HepG2 (cell line): Measurements from ENCODE around the gene KIF13A. TPM values are rescaled to one million over a fixed set of nuclear protein-coding genes. Genes with fewer than 3 reads are reported as not detected.

Experiments
- ADNP ChIP-seq: sonication (generic); formaldehyde crosslinking; IDR thresholded peaks from 2 replicates; pipeline ENCODE4 v1.4.0; 2020; ENCODE audit warnings: missing genetic modification reagents
- CCDC6 ChIP-seq: sonication (generic); formaldehyde crosslinking; IDR thresholded peaks from 2 replicates; pipeline ENCODE4 v1.8.1; 2022; ENCODE audit warnings: mild to moderate bottlenecking, missing genetic modification reagents, moderate library complexity
- FOXJ3 ChIP-seq: sonication (generic); formaldehyde crosslinking; IDR thresholded peaks from 2 replicates; pipeline ENCODE4 v1.4.0; 2020; ENCODE audit warnings: missing genetic modification reagents, mild to moderate bottlenecking, borderline replicate concordance
- FOXP1 ChIP-seq, 2 experiments: fragments of 450-650 bp in 1 of 2; IDR thresholded peaks; 2 replicates each; pipeline ENCODE4 v1.6.1; 2017 to 2018; ENCODE audit warnings: antibody characterized with exemption in 1 of 2
- JUN ChIP-seq: sonication (generic); formaldehyde crosslinking; IDR thresholded peaks from 2 replicates; pipeline ENCODE4 v1.4.0; 2020; ENCODE audit warnings: mild to moderate bottlenecking, missing genetic modification reagents
- NONO ChIP-seq, 2 experiments: fragments of 450-650 bp in 1 of 2; sonication (generic) in 1 of 2; formaldehyde crosslinking in 1 of 2; IDR thresholded peaks in 1 of 2; conservative IDR thresholded peaks in 1 of 2; 2 replicates each; pipeline versions ENCODE4 v1.6.1 to v1.8.0; 2017 to 2022; ENCODE audit warnings: mild to moderate bottlenecking in 1 of 2, missing genetic modification reagents in 1 of 2, moderate library complexity in 1 of 2
- NR3C1 ChIP-seq: sonication (generic); formaldehyde crosslinking; IDR thresholded peaks from 2 replicates; pipeline ENCODE4 v1.4.0; 2020; ENCODE audit warnings: missing genetic modification reagents
- SAP130 ChIP-seq: IDR thresholded peaks from 2 replicates; pipeline ENCODE4 v1.6.1; 2016; ENCODE audit warnings: low read depth
- ZNF160 ChIP-seq: sonication (generic); formaldehyde crosslinking; IDR thresholded peaks from 2 replicates; pipeline ENCODE4 v1.8.0; 2022; ENCODE audit warnings: mild to moderate bottlenecking, inconsistent platforms, missing genetic modification reagents
- ZNF180 ChIP-seq: sonication (generic); formaldehyde crosslinking; IDR thresholded peaks from 2 replicates; pipeline ENCODE4 v1.4.0; 2020; ENCODE audit warnings: low read depth, missing genetic modification reagents, borderline replicate concordance
- ZNF274 ChIP-seq: sonication (generic); formaldehyde crosslinking; IDR thresholded peaks from 2 replicates; pipeline ENCODE4 v1.5.1; 2020; ENCODE audit warnings: mild to moderate bottlenecking, missing genetic modification reagents
- ZNF556 ChIP-seq: sonication (generic); formaldehyde crosslinking; IDR thresholded peaks from 2 replicates; pipeline ENCODE4 v1.4.0; 2020; ENCODE audit warnings: mild to moderate bottlenecking, missing genetic modification reagents, borderline replicate concordance
- ZNF770 ChIP-seq: sonication (generic); formaldehyde crosslinking; IDR thresholded peaks from 2 replicates; pipeline ENCODE4 v1.5.0; 2020; ENCODE audit warnings: mild to moderate bottlenecking, missing genetic modification reagents
- ZNF775 ChIP-seq: sonication (generic); formaldehyde crosslinking; IDR thresholded peaks from 2 replicates; pipeline ENCODE4 v1.4.0; 2020; ENCODE audit warnings: missing genetic modification reagents, mild to moderate bottlenecking, moderate library complexity, borderline replicate concordance
- ZNF777 ChIP-seq: sonication (generic); formaldehyde crosslinking; IDR thresholded peaks from 2 replicates; pipeline ENCODE4 v1.4.0; 2020; ENCODE audit warnings: missing genetic modification reagents
- ZNF781 ChIP-seq: sonication (generic); formaldehyde crosslinking; IDR thresholded peaks from 2 replicates; pipeline ENCODE4 v1.5.1; 2020; ENCODE audit warnings: borderline replicate concordance, mild to moderate bottlenecking, missing genetic modification reagents; ENCODE audit errors: not compliant biosample characterization
- polyA plus RNA-seq, 8 experiments: library from polyadenylated mRNA; depleted of rRNA in 3 of 8; stranded (reverse) in 7 of 8; unstranded in 1 of 8; fragments of >200 nt; fragmentation: Illumina TruSeq in 4 of 8; extraction: Trizol in 4 of 8; gene quantifications; 2 replicates each; pipeline versions ENCODE4 v1.2.1 to v1.2.3, GENCODE V29; 2011 to 2016; ENCODE audit warnings: low read depth in 4 of 8, missing spikeins in 1 of 8, mixed read lengths in 1 of 8; ENCODE audit not compliant: insufficient read depth in 1 of 8
- total RNA-seq, 5 experiments: library from RNA; depleted of rRNA; stranded (reverse); fragments of >200 nt; fragmentation: Illumina TruSeq; extraction: Trizol; gene quantifications; 2 replicates each; pipeline ENCODE4 v1.2.3, GENCODE V29; 2016; ENCODE audit warnings: low read depth in 1 of 5
- TF ChIP-seq, protein P1 (sequence below): IDR thresholded peaks from 2 replicates; pipeline ENCODE4 v1.6.1; 2012; ENCODE audit warnings: low read length, improper control_type of control experiment
- TF ChIP-seq, protein P2 (sequence below): sonication (generic); formaldehyde crosslinking; IDR thresholded peaks from 2 replicates; pipeline ENCODE4 v1.4.0; 2020; ENCODE audit warnings: missing genetic modification reagents
- TF ChIP-seq, protein P3 (sequence below): sonication (generic); formaldehyde crosslinking; IDR thresholded peaks from 2 replicates; pipeline ENCODE4 v1.5.0; 2020; ENCODE audit warnings: mild to moderate bottlenecking, missing genetic modification reagents

The KIF13A gene
- total and polyA plus RNA-seq, 2 of the 13 experiments (the other 11 are each of a cell fraction or from before 2014, with no cell fraction given) = 21.1 to 37.2 TPM

DNA sequence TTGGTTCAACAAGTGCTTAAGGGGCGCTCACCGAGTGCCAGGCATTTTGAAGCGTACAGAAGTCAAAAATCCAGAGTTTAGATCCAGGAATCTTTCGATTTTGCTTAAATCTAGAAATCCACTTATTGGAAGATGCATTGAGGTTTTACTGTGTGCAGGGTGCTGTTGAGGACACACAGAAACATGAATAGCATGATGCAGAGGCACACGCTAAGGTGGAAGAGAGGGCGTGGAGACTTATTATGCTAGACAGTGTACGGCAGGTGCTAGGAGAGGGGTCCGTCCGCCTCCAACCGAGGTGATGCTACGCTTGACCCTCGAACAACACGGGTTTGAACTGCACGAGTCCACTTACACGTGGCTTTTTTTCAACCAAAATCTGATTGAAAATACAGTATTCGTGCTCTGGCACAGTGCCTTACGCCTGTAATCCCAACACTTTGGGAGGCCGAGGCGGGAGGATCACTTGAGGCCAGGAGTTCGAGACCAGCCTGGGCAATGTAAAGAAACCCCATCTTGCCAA lies 1.0 kb upstream of the KIF13A start (continued):
- TF ChIP-seq ZNF556 (CRISPR knock-in tag) = no peak; the same call in 1 of the 2 replicates
- TF ChIP-seq ZNF770 (CRISPR knock-in tag) = peak; percentile 97
- TF ChIP-seq, protein P1, sequence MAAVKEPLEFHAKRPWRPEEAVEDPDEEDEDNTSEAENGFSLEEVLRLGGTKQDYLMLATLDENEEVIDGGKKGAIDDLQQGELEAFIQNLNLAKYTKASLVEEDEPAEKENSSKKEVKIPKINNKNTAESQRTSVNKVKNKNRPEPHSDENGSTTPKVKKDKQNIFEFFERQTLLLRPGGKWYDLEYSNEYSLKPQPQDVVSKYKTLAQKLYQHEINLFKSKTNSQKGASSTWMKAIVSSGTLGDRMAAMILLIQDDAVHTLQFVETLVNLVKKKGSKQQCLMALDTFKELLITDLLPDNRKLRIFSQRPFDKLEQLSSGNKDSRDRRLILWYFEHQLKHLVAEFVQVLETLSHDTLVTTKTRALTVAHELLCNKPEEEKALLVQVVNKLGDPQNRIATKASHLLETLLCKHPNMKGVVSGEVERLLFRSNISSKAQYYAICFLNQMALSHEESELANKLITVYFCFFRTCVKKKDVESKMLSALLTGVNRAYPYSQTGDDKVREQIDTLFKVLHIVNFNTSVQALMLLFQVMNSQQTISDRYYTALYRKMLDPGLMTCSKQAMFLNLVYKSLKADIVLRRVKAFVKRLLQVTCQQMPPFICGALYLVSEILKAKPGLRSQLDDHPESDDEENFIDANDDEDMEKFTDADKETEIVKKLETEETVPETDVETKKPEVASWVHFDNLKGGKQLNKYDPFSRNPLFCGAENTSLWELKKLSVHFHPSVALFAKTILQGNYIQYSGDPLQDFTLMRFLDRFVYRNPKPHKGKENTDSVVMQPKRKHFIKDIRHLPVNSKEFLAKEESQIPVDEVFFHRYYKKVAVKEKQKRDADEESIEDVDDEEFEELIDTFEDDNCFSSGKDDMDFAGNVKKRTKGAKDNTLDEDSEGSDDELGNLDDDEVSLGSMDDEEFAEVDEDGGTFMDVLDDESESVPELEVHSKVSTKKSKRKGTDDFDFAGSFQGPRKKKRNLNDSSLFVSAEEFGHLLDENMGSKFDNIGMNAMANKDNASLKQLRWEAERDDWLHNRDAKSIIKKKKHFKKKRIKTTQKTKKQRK = no peak
- TF ChIP-seq ADNP (CRISPR knock-in tag) = peak; percentile 37; the same call in 1 of the 2 replicates
- TF ChIP-seq, protein P2, sequence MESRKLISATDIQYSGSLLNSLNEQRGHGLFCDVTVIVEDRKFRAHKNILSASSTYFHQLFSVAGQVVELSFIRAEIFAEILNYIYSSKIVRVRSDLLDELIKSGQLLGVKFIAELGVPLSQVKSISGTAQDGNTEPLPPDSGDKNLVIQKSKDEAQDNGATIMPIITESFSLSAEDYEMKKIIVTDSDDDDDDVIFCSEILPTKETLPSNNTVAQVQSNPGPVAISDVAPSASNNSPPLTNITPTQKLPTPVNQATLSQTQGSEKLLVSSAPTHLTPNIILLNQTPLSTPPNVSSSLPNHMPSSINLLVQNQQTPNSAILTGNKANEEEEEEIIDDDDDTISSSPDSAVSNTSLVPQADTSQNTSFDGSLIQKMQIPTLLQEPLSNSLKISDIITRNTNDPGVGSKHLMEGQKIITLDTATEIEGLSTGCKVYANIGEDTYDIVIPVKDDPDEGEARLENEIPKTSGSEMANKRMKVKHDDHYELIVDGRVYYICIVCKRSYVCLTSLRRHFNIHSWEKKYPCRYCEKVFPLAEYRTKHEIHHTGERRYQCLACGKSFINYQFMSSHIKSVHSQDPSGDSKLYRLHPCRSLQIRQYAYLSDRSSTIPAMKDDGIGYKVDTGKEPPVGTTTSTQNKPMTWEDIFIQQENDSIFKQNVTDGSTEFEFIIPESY = 0 out of 2 replicates have a peak, but pooled peaks have one; percentile 11
- TF ChIP-seq ZNF777 (CRISPR knock-in tag) = peak; percentile 11; the same call in 1 of the 2 replicates
- TF ChIP-seq ZNF180 (CRISPR knock-in tag) = no peak
- no peak for TF ChIP-seq NONO (IDR thresholded peaks at IDR 0.05)
- TF ChIP-seq NONO (CRISPR knock-in tag; conservative IDR thresholded peaks at IDR 0.05) = 0 out of 2 replicates have a peak, but pooled peaks have one; percentile 5
- 0 out of 2 replicates have a peak, but pooled peaks have one; percentile 4 for TF ChIP-seq SAP130
- TF ChIP-seq ZNF274 = 0 out of 2 replicates have a peak, but pooled peaks have one; percentile 59
- TF ChIP-seq FOXJ3 = no peak
- no peak for TF ChIP-seq ZNF775
- no peak for TF ChIP-seq ZNF160
- 0 out of 2 replicates have a peak, but pooled peaks have one; percentile 10 for TF ChIP-seq JUN
- TF ChIP-seq, protein P3, sequence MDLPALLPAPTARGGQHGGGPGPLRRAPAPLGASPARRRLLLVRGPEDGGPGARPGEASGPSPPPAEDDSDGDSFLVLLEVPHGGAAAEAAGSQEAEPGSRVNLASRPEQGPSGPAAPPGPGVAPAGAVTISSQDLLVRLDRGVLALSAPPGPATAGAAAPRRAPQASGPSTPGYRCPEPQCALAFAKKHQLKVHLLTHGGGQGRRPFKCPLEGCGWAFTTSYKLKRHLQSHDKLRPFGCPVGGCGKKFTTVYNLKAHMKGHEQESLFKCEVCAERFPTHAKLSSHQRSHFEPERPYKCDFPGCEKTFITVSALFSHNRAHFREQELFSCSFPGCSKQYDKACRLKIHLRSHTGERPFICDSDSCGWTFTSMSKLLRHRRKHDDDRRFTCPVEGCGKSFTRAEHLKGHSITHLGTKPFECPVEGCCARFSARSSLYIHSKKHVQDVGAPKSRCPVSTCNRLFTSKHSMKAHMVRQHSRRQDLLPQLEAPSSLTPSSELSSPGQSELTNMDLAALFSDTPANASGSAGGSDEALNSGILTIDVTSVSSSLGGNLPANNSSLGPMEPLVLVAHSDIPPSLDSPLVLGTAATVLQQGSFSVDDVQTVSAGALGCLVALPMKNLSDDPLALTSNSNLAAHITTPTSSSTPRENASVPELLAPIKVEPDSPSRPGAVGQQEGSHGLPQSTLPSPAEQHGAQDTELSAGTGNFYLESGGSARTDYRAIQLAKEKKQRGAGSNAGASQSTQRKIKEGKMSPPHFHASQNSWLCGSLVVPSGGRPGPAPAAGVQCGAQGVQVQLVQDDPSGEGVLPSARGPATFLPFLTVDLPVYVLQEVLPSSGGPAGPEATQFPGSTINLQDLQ = 0 out of 2 replicates have a peak, but pooled peaks have one; percentile 34
- TF ChIP-seq NR3C1 (CRISPR knock-in tag) = no peak
- peak; percentile 46; the same call in 1 of the 2 replicates for TF ChIP-seq CCDC6 (CRISPR knock-in tag)
- no peak for TF ChIP-seq FOXP1 (IDR thresholded peaks at IDR 0.05)
- TF ChIP-seq FOXP1 (CRISPR knock-in tag; IDR thresholded peaks at IDR 0.05) = no peak
- peak; percentile 21 for TF ChIP-seq ZNF781 (CRISPR knock-in tag)
